NT2/D1 (cell line): ENCODE measurements around the gene CBR3.

ENCODE experiments used
- DNase-seq: peaks from one replicate; pipeline ENCODE4 v3.0.0-alpha.2; 2011; ENCODE audit warnings: low read depth, low spot score
- H3K27me3 ChIP-seq: 2 replicates; pipeline ENCODE4 v1.6.0; 2011; ENCODE audit warnings: mild to moderate bottlenecking; ENCODE audit not compliant: insufficient read length, insufficient read depth
- H3K36me3 ChIP-seq: 2 replicates; pipeline ENCODE4 v1.6.1; 2011; ENCODE audit warnings: mild to moderate bottlenecking, low read length, mixed read lengths; ENCODE audit not compliant: insufficient read depth, insufficient read length
- H3K4me1 ChIP-seq: 2 replicates; pipeline ENCODE4 v1.5.1; 2011; ENCODE audit not compliant: insufficient read depth, insufficient read length
- H3K4me3 ChIP-seq: 2 replicates; pipeline ENCODE4 v1.5.1; 2011; ENCODE audit warnings: low read depth; ENCODE audit not compliant: insufficient read length
- H3K9ac ChIP-seq: 2 replicates; pipeline ENCODE4 v1.6.0; 2011; ENCODE audit warnings: low read depth; ENCODE audit not compliant: insufficient read length
- H3K9me3 ChIP-seq: 2 replicates; pipeline ENCODE4 v1.5.1; 2011; ENCODE audit warnings: mild to moderate bottlenecking, low read length; ENCODE audit not compliant: insufficient read depth
- SUZ12 ChIP-seq: IDR thresholded peaks from 2 replicates; pipeline ENCODE4 v1.6.1; 2011; ENCODE audit not compliant: insufficient read length, insufficient read depth; ENCODE audit errors: extremely low read depth
- YY1 ChIP-seq: IDR thresholded peaks from 2 replicates; pipeline ENCODE4 v1.6.1; 2011; ENCODE audit not compliant: insufficient read length, insufficient read depth
- ZNF274 ChIP-seq: IDR thresholded peaks from 2 replicates; pipeline ENCODE4 v1.6.1; 2011; ENCODE audit warnings: mild to moderate bottlenecking, low read depth, low read length

The CBR3 gene

GRCh38 chr21:36186506-36187399 is 51.9 kb downstream of the CBR3 start:
- TF ChIP-seq ZNF274 (no peak), YY1 (no peak), SUZ12 (no peak)
- Histone ChIP-seq H3K36me3 (no peaks in the 10 kb centered on the region), H3K9ac (peak overlapping the region; percentile 45), H3K27me3 (no peaks in the 10 kb centered on the region), H3K4me3 (no peak overlapping the region), H3K9me3 (no peaks in the 10 kb centered on the region), H3K4me1 (peaks cover 9% of the 10 kb centered on the region)
- DNase-seq = no peak

- H3K4me1 ChIP-seq = peaks cover 9% of the 10 kb centered on the region
- H3K36me3 ChIP-seq = no peaks in the 10 kb centered on the region
- no peaks in the 10 kb centered on the region for H3K27me3 ChIP-seq
- TF ChIP-seq SUZ12 (no peak), ZNF274 (no peak), YY1 (no peak)
- no peaks in the 10 kb centered on the region for H3K9me3 ChIP-seq
- H3K4me3 ChIP-seq = no peak overlapping the region
- DNase-seq = no peak
- no peak overlapping the region for H3K9ac ChIP-seq
Observed at GRCh38 chr21:36188081-36188681, 53.3 kb downstream of the CBR3 start.

GRCh38 chr21:36188937-36189336 is 54.1 kb downstream of the CBR3 start:
- no peak overlapping the region for H3K9ac ChIP-seq
- no peak for TF ChIP-seq SUZ12
- no peak for TF ChIP-seq ZNF274
- no peak for TF ChIP-seq YY1
- H3K4me3 ChIP-seq = no peak overlapping the region

GRCh38 chr21:36190736-36191135 is 55.9 kb downstream of the CBR3 start:
- TF ChIP-seq SUZ12 (no peak), YY1 (no peak), ZNF274 (no peak)
- no peak overlapping the region for H3K4me3 ChIP-seq
- H3K27me3 ChIP-seq = no peaks in the 10 kb centered on the region
- H3K36me3 ChIP-seq = no peaks in the 10 kb centered on the region
- no peak overlapping the region for H3K9ac ChIP-seq
- no peak for DNase-seq
- no peaks in the 10 kb centered on the region for H3K9me3 ChIP-seq
- H3K4me1 ChIP-seq = peaks cover 14% of the 10 kb centered on the region

More at GRCh38 chr21:36188937-36189336, 54.1 kb downstream of the CBR3 start:
- Histone ChIP-seq H3K36me3 (no peaks in the 10 kb centered on the region), H3K27me3 (no peaks in the 10 kb centered on the region), H3K4me1 (peaks cover 14% of the 10 kb centered on the region), H3K9me3 (no peaks in the 10 kb centered on the region)
- DNase-seq = no peak

GRCh38 chr21:36193200-36193599 is 58.3 kb downstream of the CBR3 start:
- no peak for DNase-seq

GRCh38 chr21:36194024-36194423 is 59.1 kb downstream of the CBR3 start:
- Histone ChIP-seq H3K4me3 (no peak overlapping the region), H3K9ac (no peak overlapping the region), H3K9me3 (no peaks in the 10 kb centered on the region), H3K27me3 (no peaks in the 10 kb centered on the region), H3K4me1 (peaks cover 6% of the 10 kb centered on the region), H3K36me3 (no peaks in the 10 kb centered on the region)
- DNase-seq = no peak
- TF ChIP-seq SUZ12 (no peak), YY1 (no peak), ZNF274 (no peak)

More at GRCh38 chr21:36193200-36193599, 58.3 kb downstream of the CBR3 start:
- no peaks in the 10 kb centered on the region for H3K27me3 ChIP-seq
- H3K9ac ChIP-seq = no peak overlapping the region
- H3K36me3 ChIP-seq = no peaks in the 10 kb centered on the region
- H3K4me3 ChIP-seq = no peak overlapping the region
- TF ChIP-seq ZNF274 (no peak), YY1 (no peak), SUZ12 (no peak)
- H3K4me1 ChIP-seq = peaks cover 6% of the 10 kb centered on the region
- H3K9me3 ChIP-seq = no peaks in the 10 kb centered on the region

GRCh38 chr21:36195613-36196012 is 60.7 kb downstream of the CBR3 start:
- H3K36me3 ChIP-seq = peaks cover 3% of the 10 kb centered on the region
- H3K27me3 ChIP-seq = no peaks in the 10 kb centered on the region
- no peak overlapping the region for H3K9ac ChIP-seq
- no peaks in the 10 kb centered on the region for H3K9me3 ChIP-seq
- no peak overlapping the region for H3K4me3 ChIP-seq
- TF ChIP-seq YY1 (no peak), SUZ12 (no peak)
- DNase-seq = no peak
- peaks cover 6% of the 10 kb centered on the region for H3K4me1 ChIP-seq
